Measurements from ENCODE around the gene WDR33.

DNA sequence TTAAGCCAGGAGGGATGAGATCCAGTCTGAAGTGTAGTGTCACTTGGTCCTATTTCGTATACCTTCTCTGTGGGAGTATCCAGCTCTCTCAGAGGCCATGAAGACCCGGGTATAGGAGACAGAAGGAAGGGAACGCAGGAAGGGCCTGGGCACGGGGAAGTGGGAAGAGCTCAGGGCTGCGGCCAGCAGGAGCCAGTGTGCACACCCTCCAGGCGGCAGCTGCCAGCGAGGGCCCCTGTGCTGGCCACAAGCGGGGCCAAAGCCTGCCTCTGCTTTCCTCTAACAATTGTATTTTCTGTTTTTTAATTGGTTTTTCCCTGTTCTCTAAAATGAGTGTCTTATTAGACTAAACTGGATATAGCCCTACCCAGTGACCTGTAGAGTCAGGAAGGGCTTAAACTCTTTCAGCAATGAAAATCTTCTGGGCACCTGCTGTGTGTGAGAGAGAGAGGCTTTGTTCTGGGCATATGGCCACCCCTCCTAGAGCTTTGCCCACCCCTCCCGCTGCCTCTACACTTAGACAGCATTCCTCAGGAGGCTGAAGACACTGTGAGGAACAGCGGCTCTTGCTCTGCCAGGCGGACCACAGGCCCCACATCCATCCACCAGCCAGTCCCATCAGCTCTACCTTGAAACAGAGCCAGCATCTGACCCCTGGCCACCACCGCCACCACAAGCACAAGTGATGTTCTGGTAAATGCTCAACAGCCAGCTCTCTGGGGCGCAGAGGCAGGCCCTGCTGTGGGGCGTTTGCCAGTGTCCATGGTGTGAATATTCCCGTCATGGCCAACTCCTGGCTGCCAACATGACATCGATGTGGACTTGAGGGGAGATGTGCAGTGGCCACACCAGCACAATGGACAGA lies 155.5 kb downstream of the WDR33 start:
- TF ChIP-seq POLR2A (IDR thresholded peaks at IDR 0.05; ENCODE audit: low read depth, low read length) (no peak), TAF1 (IDR thresholded peaks at IDR 0.05; ENCODE audit: borderline replicate concordance, low read depth, low read length) (no peak)
